K562 (cell line): ENCODE measurements around the gene KMO.

Experiments used
- EGR1 ChIP-seq: fragments of 450-650 bp; conservative IDR thresholded peaks from 2 replicates; pipeline ENCODE4 v1.6.1; 2017; ENCODE audit warnings: mild to moderate bottlenecking
- RBM39 ChIP-seq: fragments of 200-400 bp; formaldehyde crosslinking; optimal IDR thresholded peaks from 2 replicates; pipeline ENCODE3; 2018; ENCODE audit warnings: low read depth, low read length
- SRF ChIP-seq, 2 experiments: fragments of 250-450, 450-650 bp in 1 of 2; sonication (Bioruptor Pico) in 1 of 2; sonication (generic) in 1 of 2; formaldehyde crosslinking; IDR thresholded peaks; 2 replicates each; pipeline versions ENCODE4 v1.5.0 to v1.5.1; 2020 to 2022; ENCODE audit warnings: mild to moderate bottlenecking in 1 of 2, missing genetic modification reagents in 1 of 2

DNA sequence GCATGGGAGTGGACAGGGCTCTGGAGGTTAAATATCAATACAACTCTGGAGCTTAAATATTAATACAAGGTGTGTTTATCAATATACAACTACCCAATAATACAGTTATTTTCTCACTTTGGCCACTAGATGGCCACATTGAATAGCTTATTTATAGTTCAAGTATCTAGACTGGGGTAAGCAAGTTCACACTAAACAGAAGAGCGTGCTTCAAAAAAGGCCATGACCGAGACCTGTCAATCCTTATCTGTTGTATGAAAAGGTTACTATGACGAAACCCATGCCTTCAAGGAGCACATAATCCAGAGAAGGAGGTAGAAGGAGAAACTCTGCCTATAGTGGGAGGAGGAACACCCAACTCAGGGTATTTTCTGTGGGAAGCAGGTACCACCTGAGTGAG lies 78.9 kb downstream of the KMO start:
- TF ChIP-seq EGR1 (no peak), RBM39 (no peak), SRF (CRISPR knock-in tag; IDR thresholded peaks at IDR 0.05) (0 out of 4 replicates have a peak, but pooled peaks of 1 of the 2 experiments have one; percentile 9)
